Lung (tissue), 13 donors: ENCODE results near the gene PRKD2. TPM values are rescaled to one million over a fixed set of nuclear protein-coding genes. Genes with fewer than 3 reads are reported as not detected.

Experiments
- ATAC-seq: fragments of 200-7000 bp; cut with Tn5 transposase; one replicate; pipeline ENCODE4 v1.9.1; 2020; ENCODE audit warnings: moderate number of reproducible peaks; ENCODE audit not compliant: insufficient read depth, low FRiP score
- DNase-seq, 3 donors: peaks; one replicate each; pipeline ENCODE4 v3.0.0-alpha.2; 2013 to 2017
- H3K27ac ChIP-seq, 2 donors: one replicate each; pipeline ENCODE4 v1.5.1; 2013; ENCODE audit warnings: mild to moderate bottlenecking in 2 of 2, moderate library complexity in 2 of 2, control low read depth in 1 of 2, inconsistent platforms in 1 of 2, low read depth in 1 of 2, low read length in 1 of 2
- H3K27me3 ChIP-seq, 3 donors: one replicate each; pipeline ENCODE4 v1.5.1; 2013; ENCODE audit warnings: low read length in 2 of 3; ENCODE audit not compliant: control insufficient read depth in 3 of 3, insufficient read depth in 3 of 3
- H3K36me3 ChIP-seq, 4 donors: one replicate each; pipeline ENCODE4 v1.5.1; 2013; ENCODE audit warnings: low read length in 4 of 4, mild to moderate bottlenecking in 1 of 4, moderate library complexity in 1 of 4; ENCODE audit not compliant: control insufficient read depth in 4 of 4, insufficient read depth in 4 of 4
- H3K4me1 ChIP-seq, 5 donors: one replicate each; pipeline ENCODE4 v1.5.1; 2013; ENCODE audit warnings: low read length in 5 of 5, mild to moderate bottlenecking in 2 of 5, moderate library complexity in 1 of 5; ENCODE audit not compliant: control insufficient read depth in 5 of 5, insufficient read depth in 5 of 5
- H3K4me3 ChIP-seq: one replicate; pipeline ENCODE4 v1.5.1; 2013; ENCODE audit warnings: mild to moderate bottlenecking, control low read depth, moderate library complexity
- H3K9ac ChIP-seq, 2 donors: one replicate each; pipeline ENCODE4 v1.5.1; 2013; ENCODE audit warnings: low read length in 2 of 2, control low read depth in 1 of 2; ENCODE audit not compliant: insufficient read depth in 1 of 2
- H3K9me3 ChIP-seq, 4 donors: one replicate each; pipeline ENCODE4 v1.5.1; 2013; ENCODE audit warnings: low read length in 3 of 4, mild to moderate bottlenecking in 1 of 4, moderate library complexity in 1 of 4; ENCODE audit not compliant: control insufficient read depth in 4 of 4, insufficient read depth in 3 of 4
- CTCF ChIP-seq: IDR thresholded peaks from 2 replicates; pipeline ENCODE4 v1.5.1; 2012; ENCODE audit warnings: mild to moderate bottlenecking; ENCODE audit errors: control extremely low read depth, extremely low read depth
- WGBS, 2 donors: extraction: QIAGEN DNeasy Blood & Tissue Kit; methylation state at CpG; one replicate each; pipeline ENCODE4 v1.1.7; 2013; 5-methylcytosine and 5-hydroxymethylcytosine counted together
- polyA plus RNA-seq, 2 donors: library from polyadenylated mRNA; stranded (reverse); fragments of 200-250 nt; gene quantifications; one replicate each; pipeline ENCODE4 v1.2.1, GENCODE V29; 2013
- small RNA-seq: library from RNA; depleted of rRNA; stranded (forward); fragments of <200 nt; gene quantifications from one replicate; pipeline ENCODE3, GENCODE V24; 2014; ENCODE audit warnings: low replicate concordance
- total RNA-seq, 2 donors: library from RNA; depleted of rRNA in 1 of 2; stranded (reverse); fragments of >200 nt in 1 of 2; gene quantifications; one replicate each; pipeline ENCODE4 v1.2.1, GENCODE V29; 2014 to 2021
- donor health status: control.
- donor health status: control.
- donor health status: Bipolar disorder and iron deficiency.
- donor health status: healthy.
- donor health status: DM: yes; HTN: yes; CAD: no.

The PRKD2 gene
- total and polyA plus RNA-seq, 4 donors: 35.5 to 56.2 (median 45.1) TPM

- H3K4me3 ChIP-seq: no peak overlapping the region
- no peaks in the 10 kb centered on the region for H3K9me3 ChIP-seq
- H3K27me3 ChIP-seq: peaks cover 0 to 4% (median 0%) of the 10 kb centered on the region in 3 donors
- H3K9ac ChIP-seq: no peak overlapping the region
- peak overlapping the region; percentile 38 to 83 for H3K27ac ChIP-seq
- 23 to 36% methylated on average over 14 of the region's 14 CpGs for WGBS, 2 donors
- DNase-seq (peak; percentile 49 to 64 (median 57)), ATAC-seq (no peak)
- TF ChIP-seq CTCF: no peak
- H3K4me1 ChIP-seq: peaks cover 8 to 61% (median 26%) of the 10 kb centered on the region in 5 donors
- H3K36me3 ChIP-seq: no peaks in the 10 kb centered on the region
Measured at GRCh38 chr19:46626446-46626845, 90.5 kb downstream of the PRKD2 start.

DNA sequence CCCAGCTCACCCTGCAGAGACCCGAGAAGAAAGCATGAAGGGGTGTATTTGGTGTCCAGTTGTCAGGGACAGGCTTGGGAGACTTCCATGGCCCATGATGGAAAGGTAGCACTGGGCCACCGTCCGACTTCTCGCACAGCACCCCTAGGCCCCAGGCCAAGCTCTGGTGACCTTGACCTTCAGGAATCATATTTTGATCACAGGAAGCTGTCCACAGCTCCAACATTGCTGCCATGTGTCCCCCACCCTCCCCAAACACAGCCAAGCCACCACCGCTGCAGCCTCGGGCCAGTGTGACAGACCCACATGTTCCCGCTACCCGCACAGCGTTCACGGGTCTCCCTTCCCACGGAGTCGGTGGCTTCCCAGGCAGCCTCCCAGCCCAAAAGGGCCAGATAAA, 91.2 kb downstream of the PRKD2 start:
- no peak overlapping the region for H3K4me3 ChIP-seq
- peaks cover 8 to 61% (median 26%) of the 10 kb centered on the region in 5 donors for H3K4me1 ChIP-seq
- DNase-seq (no peak), ATAC-seq (no peak)
- peak overlapping the region in 1 of 2 donors; percentile 58 for H3K9ac ChIP-seq
- H3K27me3 ChIP-seq: peaks cover 0 to 5% (median 0%) of the 10 kb centered on the region in 3 donors
- 72 to 75% methylated on average over 12 of the region's 12 CpGs for WGBS, 2 donors
- H3K36me3 ChIP-seq: no peaks in the 10 kb centered on the region
- H3K27ac ChIP-seq: peak overlapping the region; percentile 38 to 83
- no peak for TF ChIP-seq CTCF
- H3K9me3 ChIP-seq: no peaks in the 10 kb centered on the region

DNA sequence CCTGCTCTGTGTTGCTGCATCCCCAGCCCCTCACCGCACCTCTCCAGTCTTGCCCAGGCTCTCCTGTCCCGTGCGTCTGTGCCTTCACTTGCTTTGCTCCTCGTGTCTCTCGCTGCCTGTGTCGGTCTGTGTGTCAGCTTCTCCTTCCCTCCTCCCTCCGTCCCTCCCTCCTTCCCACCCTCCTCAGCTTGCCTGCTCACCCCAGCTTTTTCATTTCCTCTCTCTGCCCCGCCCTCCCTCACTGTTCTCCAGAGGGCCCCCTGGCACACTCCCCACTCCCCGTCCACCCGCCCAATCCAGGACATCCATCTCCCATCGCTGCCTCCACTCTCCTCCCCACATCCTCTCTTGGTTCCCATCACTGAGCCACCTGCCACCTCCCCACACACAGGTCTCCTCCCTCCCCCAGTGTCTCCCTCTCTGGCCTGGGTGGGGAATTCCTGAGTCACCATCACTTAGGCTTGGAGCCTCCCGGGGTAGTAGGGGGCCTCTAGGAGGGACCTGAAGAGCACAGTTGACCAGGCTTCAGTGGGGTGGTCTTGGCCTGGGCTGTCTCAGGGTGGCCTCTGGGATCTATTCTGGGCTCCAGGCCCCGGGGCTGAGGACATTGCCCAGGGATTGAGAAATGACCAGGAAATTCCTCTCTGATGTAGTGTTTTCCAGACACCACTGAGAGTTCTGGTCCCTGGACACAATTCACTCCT, 91.8 kb downstream of the PRKD2 start, which contains the start of gene PTGIR:
PTGIR (minus strand) TSS at position 132 of the 704 bp plus-strand sequence. CDS start 864 bp downstream, outside the sequence.
- Histone ChIP-seq H3K9ac (peak within 1 kb of the TSS in 1 of 2 donors; percentile 58), H3K4me1 (peaks cover 8 to 64% (median 26%) of the 10 kb centered on the region in 5 donors), H3K27me3 (peaks cover 0 to 5% (median 0%) of the 10 kb centered on the region in 3 donors), H3K36me3 (no peaks in the 10 kb centered on the region), H3K4me3 (peak within 1 kb of the TSS; percentile 15), H3K27ac (peak within 1 kb of the TSS; percentile 38 to 83), H3K9me3 (no peaks in the 10 kb centered on the region)
- no peak for TF ChIP-seq CTCF
- 10 to 21% methylated on average over 13 of the region's 13 CpGs for WGBS, 2 donors
- ATAC-seq (peak; percentile 21), DNase-seq (peak; percentile 88 to 95 (median 89))

Small RNA genes lying within 50 kb of the gene (small RNA-seq; reads per million reads assigned to genes)
- 0.08 reads per million for gene MIR320E
- not detected for gene RF00019
- 0.66 reads per million, percentile 71 among the genes with 10 or more reads in this experiment for gene RN7SL364P

Other genes starting within 250 kb of the PRKD2 start
- 10 to 100 TPM in 1 of 2 donors, 1 to 10 TPM in 1; 8.4 to 13.1 TPM for gene PNMA8A, start 245.6 kb downstream of the PRKD2 start, total RNA-seq
- gene PNMA8A, start 245.6 kb downstream of the PRKD2 start, polyA plus RNA-seq: 1 to 10 TPM in 1 of 2 donors, under 1 TPM in 1; 0.37 to 2.3 TPM
- gene PNMA8B, start 221.2 kb downstream of the PRKD2 start, total RNA-seq: 1 to 10 TPM; 1.8 to 4.1 TPM
- under 1 TPM; 0.48 to 0.59 TPM for gene PNMA8B, start 221.2 kb downstream of the PRKD2 start, polyA plus RNA-seq
- 100 to 1,000 TPM; 126 to 180 TPM for gene CALM3, start 115.8 kb downstream of the PRKD2 start, total RNA-seq
- 100 to 1,000 TPM; 144 to 202 TPM for gene CALM3, start 115.8 kb downstream of the PRKD2 start, polyA plus RNA-seq
- gene PTGIR, start 92.0 kb downstream of the PRKD2 start, total RNA-seq: 10 to 100 TPM in 1 of 2 donors, 1 to 10 TPM in 1; 7.8 to 13.2 TPM
- 10 to 100 TPM in 1 of 2 donors, 1 to 10 TPM in 1; 9.6 to 37.0 TPM for gene PTGIR, start 92.0 kb downstream of the PRKD2 start, polyA plus RNA-seq
- not detected for gene GNG8, start 80.9 kb downstream of the PRKD2 start, total RNA-seq
- not detected for gene GNG8, start 80.9 kb downstream of the PRKD2 start, polyA plus RNA-seq
- gene DACT3, start 55.9 kb downstream of the PRKD2 start, total RNA-seq: 10 to 100 TPM in 1 of 2 donors, 1 to 10 TPM in 1; 7.8 to 14.0 TPM
- 1 to 10 TPM; 2.8 to 3.9 TPM for gene DACT3, start 55.9 kb downstream of the PRKD2 start, polyA plus RNA-seq
- 10 to 100 TPM; 16.1 to 23.9 TPM for gene FKRP, start 28.9 kb upstream of the PRKD2 start, total RNA-seq
- gene FKRP, start 28.9 kb upstream of the PRKD2 start, polyA plus RNA-seq: 10 to 100 TPM; 10.8 to 14.4 TPM
- 10 to 100 TPM; 71.6 to 86.8 TPM for gene STRN4, start 29.3 kb upstream of the PRKD2 start, total RNA-seq
- gene STRN4, start 29.3 kb upstream of the PRKD2 start, polyA plus RNA-seq: 10 to 100 TPM; 71.9 to 86.6 TPM
- 100 to 1,000 TPM in 1 of 2 donors, 10 to 100 TPM in 1; 38.2 to 216 TPM for gene SLC1A5, start 71.5 kb upstream of the PRKD2 start, total RNA-seq
- 100 to 1,000 TPM in 1 of 2 donors, 10 to 100 TPM in 1; 97.0 to 116 TPM for gene SLC1A5, start 71.5 kb upstream of the PRKD2 start, polyA plus RNA-seq
- gene AP2S1, start 133.7 kb upstream of the PRKD2 start, total RNA-seq: 100 to 1,000 TPM in 1 of 2 donors, 10 to 100 TPM in 1; 73.0 to 190 TPM
- 100 to 1,000 TPM; 122 to 191 TPM for gene AP2S1, start 133.7 kb upstream of the PRKD2 start, polyA plus RNA-seq
- gene ARHGAP35, start 143.9 kb upstream of the PRKD2 start, total RNA-seq: 10 to 100 TPM; 48.8 to 53.5 TPM
- gene ARHGAP35, start 143.9 kb upstream of the PRKD2 start, polyA plus RNA-seq: 10 to 100 TPM; 12.2 to 24.2 TPM